ENCODE measurements around the gene KLF11.
"Not testable (repeated sequence)": the region's sequence is repeated elsewhere in the genome, so short reads cannot be mapped to it uniquely, and the experiment has no call there.

KLF11 gene

GRCh38 chr2:10012963-10013461, 30.3 kb upstream of the KLF11 start:
- no peak overlapping the region for H3K4me2 ChIP-seq (ENCODE audit: low read length)
- no peaks in the 10 kb centered on the region for H3K9me2 ChIP-seq (replicated peaks; ENCODE audit: control insufficient read depth, low read length)
- TF ChIP-seq EZH2phosphoT487 (IDR thresholded peaks at IDR 0.05; ENCODE audit: borderline replicate concordance, low read length) (no peak), CTCF (IDR thresholded peaks at IDR 0.05; ENCODE audit: low read depth, low read length, poor library complexity, severe bottlenecking) (no peak)
- no peaks in the 10 kb centered on the region for H3F3A ChIP-seq (ENCODE audit: control insufficient read depth, insufficient read depth)
- no peak overlapping the region for H3K4me3 ChIP-seq (ENCODE audit: low read length)
- H3K27ac ChIP-seq (ENCODE audit: low read depth, low read length) = no peak overlapping the region
- no peaks in the 10 kb centered on the region for H3K36me3 ChIP-seq (ENCODE audit: control insufficient read depth, low read length)
- H3K9me3 ChIP-seq (ENCODE audit: control insufficient read depth, insufficient read depth, low read length) = peaks cover 31% of the 10 kb centered on the region; the same call in 1 of the 2 replicates
- no peaks in the 10 kb centered on the region for H3K79me2 ChIP-seq (ENCODE audit: control insufficient read depth, low read length)
- no peaks in the 10 kb centered on the region for H4K20me1 ChIP-seq (ENCODE audit: control insufficient read depth, insufficient read depth, low read depth, low read length)
- H3K4me1 ChIP-seq (ENCODE audit: control insufficient read depth, low read length) = no peaks in the 10 kb centered on the region
- H3K27me3 ChIP-seq (ENCODE audit: control insufficient read depth, low read length) = no peaks in the 10 kb centered on the region

GRCh38 chr2:10013651-10014417, 29.5 kb upstream of the KLF11 start:
- H3K9me2 ChIP-seq (replicated peaks; ENCODE audit: control insufficient read depth, low read length); H3K4me2 ChIP-seq (ENCODE audit: low read length); H3K27me3 ChIP-seq (ENCODE audit: control insufficient read depth, low read length); H3K4me3 ChIP-seq (ENCODE audit: low read length); H3F3A ChIP-seq (ENCODE audit: control insufficient read depth, insufficient read depth); H3K79me2 ChIP-seq (ENCODE audit: control insufficient read depth, low read length); H3K36me3 ChIP-seq (ENCODE audit: control insufficient read depth, low read length); H4K20me1 ChIP-seq (ENCODE audit: control insufficient read depth, insufficient read depth, low read depth, low read length); H3K27ac ChIP-seq (ENCODE audit: low read depth, low read length); H3K4me1 ChIP-seq (ENCODE audit: control insufficient read depth, low read length): not testable (repeated sequence)
- H3K9me3 ChIP-seq (ENCODE audit: control insufficient read depth, insufficient read depth, low read length) = peaks cover 31% of the 10 kb centered on the region; the same call in 1 of the 2 replicates

GRCh38 chr2:10014418-10015190, 28.7 kb upstream of the KLF11 start:
- no peak overlapping the region for H3K4me3 ChIP-seq (ENCODE audit: low read length)
- no peaks in the 10 kb centered on the region for H3F3A ChIP-seq (ENCODE audit: control insufficient read depth, insufficient read depth)
- no peaks in the 10 kb centered on the region for H3K27me3 ChIP-seq (ENCODE audit: control insufficient read depth, low read length)
- H3K9me2 ChIP-seq (replicated peaks; ENCODE audit: control insufficient read depth, low read length) = no peaks in the 10 kb centered on the region
- H3K4me2 ChIP-seq (ENCODE audit: low read length) = no peak overlapping the region
- no peaks in the 10 kb centered on the region for H3K79me2 ChIP-seq (ENCODE audit: control insufficient read depth, low read length)
- H3K4me1 ChIP-seq (ENCODE audit: control insufficient read depth, low read length) = no peaks in the 10 kb centered on the region
- no peaks in the 10 kb centered on the region for H4K20me1 ChIP-seq (ENCODE audit: control insufficient read depth, insufficient read depth, low read depth, low read length)
- TF ChIP-seq CTCF (IDR thresholded peaks at IDR 0.05; ENCODE audit: low read depth, low read length, poor library complexity, severe bottlenecking) (no peak), EZH2phosphoT487 (IDR thresholded peaks at IDR 0.05; ENCODE audit: borderline replicate concordance, low read length) (no peak)
- H3K9me3 ChIP-seq (ENCODE audit: control insufficient read depth, insufficient read depth, low read length) = peaks cover 31% of the 10 kb centered on the region; the same call in 1 of the 2 replicates
- H3K27ac ChIP-seq (ENCODE audit: low read depth, low read length) = no peak overlapping the region
- H3K36me3 ChIP-seq (ENCODE audit: control insufficient read depth, low read length) = no peaks in the 10 kb centered on the region

GRCh38 chr2:10015376-10015989, 27.9 kb upstream of the KLF11 start:
- not testable (repeated sequence) for H4K20me1 ChIP-seq (ENCODE audit: control insufficient read depth, insufficient read depth, low read depth, low read length); H3K9me2 ChIP-seq (replicated peaks; ENCODE audit: control insufficient read depth, low read length); H3K27me3 ChIP-seq (ENCODE audit: control insufficient read depth, low read length); H3K36me3 ChIP-seq (ENCODE audit: control insufficient read depth, low read length); H3F3A ChIP-seq (ENCODE audit: control insufficient read depth, insufficient read depth); H3K79me2 ChIP-seq (ENCODE audit: control insufficient read depth, low read length); H3K27ac ChIP-seq (ENCODE audit: low read depth, low read length); H3K4me1 ChIP-seq (ENCODE audit: control insufficient read depth, low read length); H3K4me3 ChIP-seq (ENCODE audit: low read length); H3K4me2 ChIP-seq (ENCODE audit: low read length)
- peaks cover 31% of the 10 kb centered on the region; the same call in 1 of the 2 replicates for H3K9me3 ChIP-seq (ENCODE audit: control insufficient read depth, insufficient read depth, low read length)

Data from DOHH2 (cell line).